Prostate gland (tissue), 2 donors: ENCODE measurements around the gene AP1G2.

Experiments used
- POLR2A ChIP-seq: fragments of 450-650 bp; IDR thresholded peaks from one replicate; pipeline ENCODE4 v1.6.1; 2016; ENCODE audit warnings: antibody characterized with exemption, mild to moderate bottlenecking
- POLR2AphosphoS5 ChIP-seq: sonication (generic); formaldehyde crosslinking; IDR thresholded peaks from one replicate; pipeline ENCODE4 v1.6.1; 2017; ENCODE audit warnings: antibody characterized with exemption
- TF ChIP-seq, protein P1 (sequence below), 4 experiments: fragments of 200-600 bp in 2 of 4; fragments of 450-650 bp in 2 of 4; sonication (generic) in 2 of 4; IDR thresholded peaks; 1 replicate in 3 of 4; 2 replicates in 1 of 4; pipeline ENCODE4 v1.5.1; 2016 to 2019; ENCODE audit warnings: antibody characterized with exemption in 4 of 4, mild to moderate bottlenecking in 2 of 4, moderate library complexity in 2 of 4

DNA sequence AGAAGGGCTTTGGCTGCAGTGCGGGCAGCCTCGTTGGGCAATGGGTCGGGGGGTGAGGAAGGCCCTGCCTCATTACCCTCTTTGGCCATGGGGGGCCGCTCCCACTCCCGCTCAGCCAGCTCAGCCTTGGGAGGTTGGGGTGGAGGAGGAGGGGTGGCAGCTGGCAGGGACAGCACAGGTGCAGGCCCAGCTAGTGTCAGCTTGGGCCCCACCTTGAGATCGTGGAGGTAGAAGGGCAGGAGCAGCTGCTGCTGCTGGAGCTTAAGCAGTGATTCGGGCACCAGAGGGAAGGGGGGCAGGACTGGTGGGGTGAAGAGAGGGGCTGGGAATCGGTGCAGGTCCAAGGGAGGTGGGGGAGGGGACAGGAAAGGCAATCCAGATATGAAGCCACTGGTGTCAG lies 42.0 kb downstream of the AP1G2 start:
- TF ChIP-seq, protein P1, sequence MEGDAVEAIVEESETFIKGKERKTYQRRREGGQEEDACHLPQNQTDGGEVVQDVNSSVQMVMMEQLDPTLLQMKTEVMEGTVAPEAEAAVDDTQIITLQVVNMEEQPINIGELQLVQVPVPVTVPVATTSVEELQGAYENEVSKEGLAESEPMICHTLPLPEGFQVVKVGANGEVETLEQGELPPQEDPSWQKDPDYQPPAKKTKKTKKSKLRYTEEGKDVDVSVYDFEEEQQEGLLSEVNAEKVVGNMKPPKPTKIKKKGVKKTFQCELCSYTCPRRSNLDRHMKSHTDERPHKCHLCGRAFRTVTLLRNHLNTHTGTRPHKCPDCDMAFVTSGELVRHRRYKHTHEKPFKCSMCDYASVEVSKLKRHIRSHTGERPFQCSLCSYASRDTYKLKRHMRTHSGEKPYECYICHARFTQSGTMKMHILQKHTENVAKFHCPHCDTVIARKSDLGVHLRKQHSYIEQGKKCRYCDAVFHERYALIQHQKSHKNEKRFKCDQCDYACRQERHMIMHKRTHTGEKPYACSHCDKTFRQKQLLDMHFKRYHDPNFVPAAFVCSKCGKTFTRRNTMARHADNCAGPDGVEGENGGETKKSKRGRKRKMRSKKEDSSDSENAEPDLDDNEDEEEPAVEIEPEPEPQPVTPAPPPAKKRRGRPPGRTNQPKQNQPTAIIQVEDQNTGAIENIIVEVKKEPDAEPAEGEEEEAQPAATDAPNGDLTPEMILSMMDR (IDR thresholded peaks at IDR 0.05) = no peak
- TF ChIP-seq POLR2A = no peak
- TF ChIP-seq POLR2AphosphoS5 = no peak
